G401.6 (cell line): Measurements from ENCODE around the gene CD151.

Experiments
- FAIRE-seq: peaks from 2 replicates; lab custom pipeline; 2012; peaks lifted over from hg19 to GRCh38; lab: Jason Lieb, UNC

Gene CD151

DNA sequence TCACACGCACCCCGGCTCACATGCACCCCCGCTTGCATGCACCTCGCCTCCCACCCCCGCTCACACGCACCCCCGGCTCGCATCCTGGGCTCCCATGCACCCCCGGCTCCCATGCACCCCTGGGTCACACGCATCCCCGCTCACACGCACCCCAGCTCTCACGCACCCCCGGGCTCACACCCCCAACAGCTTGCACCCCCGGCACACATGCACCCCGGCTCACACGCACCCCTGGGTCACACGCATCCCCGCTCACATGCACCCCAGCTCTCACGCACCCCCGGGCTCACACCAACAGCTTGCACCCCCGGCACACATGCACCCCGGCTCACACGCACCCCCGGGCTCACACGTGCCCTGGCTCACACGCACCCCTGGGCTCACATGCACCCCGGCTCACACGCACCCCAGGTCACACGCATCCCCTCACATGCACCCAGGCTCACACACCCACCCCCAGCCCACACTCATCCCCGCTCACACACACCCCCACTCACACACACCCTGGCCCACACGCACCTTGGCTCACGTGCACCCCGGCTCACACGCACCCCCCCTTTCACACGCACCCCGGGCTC lies 26.1 kb downstream of the CD151 start:
- no peak for FAIRE-seq

DNA sequence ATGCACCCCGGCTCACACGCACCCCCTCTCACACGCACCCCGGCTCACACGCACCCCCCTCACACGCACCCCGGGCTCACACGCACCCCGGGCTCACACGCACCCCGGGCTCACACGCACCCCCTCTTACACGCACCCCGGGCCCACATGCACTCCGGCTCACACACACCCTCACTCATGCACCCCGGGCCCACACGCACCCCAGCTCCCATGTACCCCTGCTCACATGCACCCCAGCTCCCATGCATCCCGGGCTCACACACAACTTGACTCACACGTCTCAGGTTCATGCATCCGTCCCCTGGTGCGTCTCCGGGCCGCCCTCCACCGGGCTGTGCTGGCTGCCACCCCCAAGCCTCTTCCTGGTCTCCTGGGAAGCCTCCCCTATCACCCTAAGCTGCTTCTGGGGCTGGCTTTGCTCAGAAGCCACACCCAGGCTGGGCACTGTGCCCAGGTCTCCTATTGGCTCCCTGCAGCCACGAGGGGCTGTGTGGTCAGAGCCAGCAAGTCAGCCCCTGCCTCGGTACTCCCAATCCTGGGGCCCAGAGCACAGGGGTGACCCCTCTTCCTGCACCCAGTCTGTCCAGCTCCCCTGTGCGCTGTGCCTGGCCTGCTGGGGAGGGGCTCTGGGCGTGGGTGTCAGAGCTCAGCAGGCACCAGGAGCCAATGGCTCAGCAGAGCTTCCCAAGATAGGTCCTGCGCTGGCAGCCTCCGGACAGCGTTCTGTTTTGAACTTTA lies 26.8 kb downstream of the CD151 start:
- peak; percentile 81 for FAIRE-seq

DNA sequence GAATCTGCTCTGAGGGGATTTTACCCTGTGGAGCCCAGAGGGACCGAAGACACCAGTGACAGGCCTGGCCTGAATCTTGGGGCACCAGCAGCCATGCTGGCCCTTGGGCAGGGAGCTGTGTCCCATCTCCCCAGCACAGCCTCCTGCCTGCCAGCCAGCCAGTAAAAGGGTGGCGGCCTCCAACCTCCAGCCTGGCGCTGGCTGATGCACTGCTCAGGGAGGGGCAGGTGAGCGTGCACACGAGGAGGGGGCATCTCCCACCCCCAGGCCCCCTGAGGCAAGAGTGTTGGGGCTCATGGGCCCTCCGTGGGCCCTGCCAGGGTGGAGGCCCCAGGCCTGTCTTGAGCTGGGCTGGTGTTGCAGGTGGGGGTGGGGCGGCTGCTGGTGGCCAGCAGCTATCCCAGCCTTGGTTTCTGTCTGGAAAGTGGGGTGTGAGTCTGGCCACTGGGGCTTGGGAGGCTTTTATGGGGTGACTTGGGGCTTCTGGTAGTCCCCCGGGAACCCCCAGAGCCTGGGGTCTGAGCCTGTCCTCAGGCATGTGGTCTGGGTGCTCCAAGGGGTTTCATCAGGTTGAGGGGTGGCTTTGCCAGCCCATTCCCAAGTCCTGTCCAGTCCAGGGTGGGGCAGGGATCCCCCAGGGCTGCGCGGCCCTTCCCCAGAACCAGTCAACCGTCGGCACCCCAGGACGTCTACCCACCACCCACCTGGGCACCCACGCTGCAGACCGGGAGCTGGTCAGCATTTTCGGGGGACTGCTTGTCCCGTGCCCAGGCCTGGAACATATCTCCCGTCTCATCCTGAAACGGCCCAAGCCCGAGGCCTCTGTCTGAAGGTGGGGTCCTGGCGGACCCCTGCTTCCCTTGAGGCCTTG lies 27.7 kb downstream of the CD151 start:
- FAIRE-seq, result no peak

DNA sequence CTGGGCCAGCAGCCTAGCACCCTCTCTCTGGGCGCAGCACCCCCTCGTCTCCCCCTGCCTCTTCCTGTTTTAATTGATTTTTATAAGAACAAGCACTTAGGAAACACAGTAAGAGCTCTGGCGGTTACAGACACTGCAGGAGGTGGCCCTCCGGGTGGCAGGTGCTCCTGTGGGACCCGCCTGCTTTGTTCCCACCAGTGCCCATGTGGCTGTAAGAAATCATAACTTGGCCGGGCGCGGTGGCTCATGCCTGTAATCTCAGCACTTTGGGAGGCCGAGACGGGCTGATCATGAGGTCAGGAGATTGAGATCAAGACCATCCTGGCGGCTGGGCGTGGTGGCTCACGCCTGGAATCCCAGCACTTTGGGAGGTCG lies 28.3 kb downstream of the CD151 start:
- FAIRE-seq, result no peak

DNA sequence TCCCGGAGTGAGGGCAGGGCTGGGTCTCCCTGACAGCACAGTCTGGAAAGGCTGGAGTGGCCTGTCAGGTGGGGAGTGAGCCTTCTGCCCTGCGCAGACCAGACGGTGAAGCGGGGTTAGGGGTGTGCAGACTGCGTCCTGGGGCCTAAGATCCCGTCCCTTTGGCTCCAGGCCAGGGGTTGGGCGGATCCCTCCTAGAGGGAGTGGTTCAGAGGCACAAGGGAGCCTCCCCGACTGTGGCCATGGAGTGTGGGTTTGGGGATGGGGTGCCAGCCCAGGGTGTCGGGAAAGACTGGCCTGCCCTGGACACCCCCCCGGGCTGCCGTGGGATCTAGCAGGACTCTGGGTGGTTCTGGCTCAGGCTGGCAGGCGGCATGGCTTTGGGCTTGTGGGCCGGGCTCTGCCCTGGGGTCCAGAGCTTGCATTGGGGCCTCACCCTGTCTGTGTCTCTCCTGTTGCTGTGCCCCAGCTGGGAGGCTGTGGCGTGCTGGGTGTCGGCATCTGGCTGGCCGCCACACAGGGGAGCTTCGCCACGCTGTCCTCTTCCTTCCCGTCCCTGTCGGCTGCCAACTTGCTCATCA lies 29.4 kb downstream of the CD151 start:
- peak; percentile 72 for FAIRE-seq

DNA sequence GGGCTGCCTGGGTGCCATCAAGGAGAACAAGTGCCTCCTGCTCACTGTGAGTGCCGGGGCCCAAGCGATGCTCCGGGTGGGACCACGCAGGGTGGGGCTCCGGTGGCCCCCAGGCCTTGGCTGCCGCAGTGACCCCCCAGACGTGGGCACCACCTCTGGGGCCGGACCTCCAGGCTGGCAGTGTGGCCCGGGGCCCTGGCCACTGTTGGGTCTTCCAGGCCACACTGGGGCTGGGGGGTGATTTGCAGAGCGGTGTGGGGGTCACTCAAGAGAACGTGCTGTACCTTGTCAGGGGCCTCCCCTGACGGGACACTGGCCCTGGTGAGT lies 29.9 kb downstream of the CD151 start:
- no peak for FAIRE-seq

DNA sequence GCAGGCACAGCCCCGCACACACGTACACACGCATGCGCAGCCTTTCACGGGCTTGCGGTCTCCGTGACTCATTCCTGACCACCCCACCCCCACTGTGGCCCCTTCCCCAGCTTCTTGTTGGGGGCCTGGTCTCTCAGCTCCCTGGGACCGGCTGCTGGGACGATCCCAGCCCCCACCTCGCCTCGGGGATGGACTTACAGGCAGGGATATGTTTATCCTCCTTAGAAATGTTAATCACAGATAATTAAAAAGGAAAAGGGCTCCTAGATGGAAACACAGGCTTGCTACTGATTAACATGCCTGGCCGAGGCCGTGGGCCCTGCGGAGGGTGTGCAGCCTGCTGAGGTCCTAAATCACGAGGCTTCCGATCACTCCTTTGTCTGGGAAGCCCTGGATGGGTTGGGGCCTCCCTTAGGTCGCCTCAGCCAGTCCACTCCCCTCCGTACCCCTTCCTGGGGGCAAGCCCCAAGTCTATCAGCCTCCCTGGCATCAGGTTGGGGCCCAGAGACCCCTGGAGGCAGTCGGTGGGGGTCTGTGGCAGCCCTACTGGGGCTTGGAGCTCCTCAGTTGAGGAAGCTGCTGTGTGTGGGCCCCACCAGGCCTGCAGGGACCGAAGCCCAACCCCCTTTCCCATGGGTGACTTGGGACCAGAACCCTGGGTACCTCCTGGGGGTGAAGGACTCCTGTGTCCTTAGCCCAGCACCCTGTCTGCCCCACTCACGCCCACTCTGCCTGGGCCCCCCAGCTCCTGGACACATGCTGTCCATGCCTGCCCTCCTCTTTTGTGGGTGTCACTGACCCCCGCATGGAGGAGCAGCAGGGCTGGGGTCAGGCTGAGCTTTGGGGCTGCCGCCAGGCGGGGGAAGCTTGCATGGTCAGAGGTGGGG lies 30.5 kb downstream of the CD151 start:
- FAIRE-seq, result peak; percentile 52

DNA sequence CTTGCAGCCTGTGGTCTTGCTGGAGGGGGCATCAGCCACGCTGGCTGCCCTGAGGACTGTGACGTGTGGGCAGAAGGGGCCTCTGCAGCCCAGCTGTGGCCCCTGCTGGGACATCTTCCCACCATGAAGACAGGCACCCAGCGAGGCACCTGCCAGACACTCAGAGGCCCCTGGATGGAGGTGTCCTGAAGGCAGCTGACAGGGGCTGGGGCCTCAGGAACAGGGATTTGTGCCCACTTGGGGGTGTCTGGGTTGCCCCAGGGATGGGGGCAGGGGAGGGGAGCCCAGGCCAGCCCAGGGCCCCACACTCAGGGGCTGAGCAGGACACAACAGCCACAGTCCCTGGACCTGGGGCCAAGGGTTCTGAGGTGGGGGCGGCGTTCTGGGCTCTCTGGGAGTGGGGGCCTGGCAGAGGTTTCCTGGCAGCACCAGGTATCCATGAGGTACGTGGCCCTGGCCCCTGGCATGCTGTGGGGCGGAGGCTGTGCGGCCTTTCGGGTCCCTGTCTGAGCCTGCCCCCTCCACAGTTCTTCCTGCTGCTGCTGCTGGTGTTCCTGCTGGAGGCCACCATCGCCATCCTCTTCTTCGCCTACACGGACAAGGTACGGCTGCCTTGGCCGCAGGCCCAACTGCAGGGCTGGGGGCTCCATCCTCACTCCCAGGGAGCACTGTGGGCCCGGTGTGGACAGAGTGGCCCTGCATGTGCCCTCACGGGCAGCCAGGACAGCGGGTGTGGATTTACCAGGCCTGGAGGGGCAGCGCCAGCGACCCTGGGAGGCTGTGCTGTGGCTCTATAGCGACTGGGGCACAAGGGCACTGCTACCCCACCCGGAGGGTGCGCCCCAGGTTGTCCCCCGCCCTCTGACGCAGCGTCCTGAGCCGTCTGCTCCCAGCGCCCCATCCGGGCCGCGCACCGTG lies 31.4 kb downstream of the CD151 start:
- FAIRE-seq, result no peak

DNA sequence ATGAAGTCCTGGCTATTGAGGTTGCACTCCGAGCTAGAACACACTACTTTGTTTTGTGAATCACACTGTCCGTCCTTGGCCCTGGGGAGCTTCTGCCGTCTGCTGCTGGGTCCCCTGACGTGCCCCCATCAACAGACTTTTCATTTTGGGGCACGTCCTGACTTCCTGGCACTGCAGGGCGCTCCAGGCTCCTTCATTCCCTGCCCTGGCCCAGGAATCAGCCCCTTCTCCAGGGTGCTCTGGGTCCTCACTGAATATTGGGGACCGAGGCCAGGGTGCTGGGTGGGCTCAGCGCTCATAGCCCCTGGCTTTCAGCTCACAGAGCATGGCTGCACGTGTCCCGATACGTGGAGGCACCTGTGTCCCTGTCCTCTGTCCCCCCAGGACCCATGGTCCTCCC lies 32.1 kb downstream of the CD151 start:
- no peak for FAIRE-seq

DNA sequence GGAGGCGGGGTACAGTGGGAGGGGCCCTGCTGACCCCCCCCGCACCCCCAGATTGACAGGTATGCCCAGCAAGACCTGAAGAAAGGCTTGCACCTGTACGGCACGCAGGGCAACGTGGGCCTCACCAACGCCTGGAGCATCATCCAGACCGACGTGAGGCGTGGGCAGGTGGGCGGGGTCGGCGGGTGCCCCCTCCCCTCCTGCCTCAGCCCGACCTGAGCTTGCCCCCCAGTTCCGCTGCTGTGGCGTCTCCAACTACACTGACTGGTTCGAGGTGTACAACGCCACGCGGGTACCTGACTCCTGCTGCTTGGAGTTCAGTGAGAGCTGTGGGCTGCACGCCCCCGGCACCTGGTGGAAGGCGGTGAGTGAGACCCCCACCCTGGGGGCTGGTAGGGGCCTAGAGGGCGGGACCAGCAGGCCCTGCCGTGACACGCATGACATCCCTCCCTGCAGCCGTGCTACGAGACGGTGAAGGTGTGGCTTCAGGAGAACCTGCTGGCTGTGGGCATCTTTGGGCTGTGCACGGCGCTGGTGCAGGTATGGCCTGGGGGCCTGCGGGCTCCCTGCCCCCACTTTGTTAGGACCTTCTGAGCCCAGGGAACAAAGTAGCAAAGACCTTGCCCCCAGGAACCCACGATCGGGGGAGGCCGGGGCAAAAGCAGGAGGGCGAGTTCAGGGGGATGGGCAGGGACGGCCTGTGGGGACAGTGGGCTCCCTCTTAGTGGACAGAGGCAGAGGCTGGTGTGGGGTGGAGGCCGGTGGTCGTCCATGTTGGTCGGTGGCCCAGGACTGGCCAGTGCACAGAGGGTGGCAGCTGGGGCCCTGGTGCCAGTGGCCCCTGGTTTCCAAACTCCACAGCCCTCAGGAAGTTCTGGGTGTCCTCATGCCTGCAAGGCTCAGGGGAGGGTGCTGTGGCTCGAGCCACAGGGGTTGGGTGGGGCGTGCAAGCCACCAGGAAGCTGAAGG lies 33.0 kb downstream of the CD151 start:
- FAIRE-seq, result no peak

DNA sequence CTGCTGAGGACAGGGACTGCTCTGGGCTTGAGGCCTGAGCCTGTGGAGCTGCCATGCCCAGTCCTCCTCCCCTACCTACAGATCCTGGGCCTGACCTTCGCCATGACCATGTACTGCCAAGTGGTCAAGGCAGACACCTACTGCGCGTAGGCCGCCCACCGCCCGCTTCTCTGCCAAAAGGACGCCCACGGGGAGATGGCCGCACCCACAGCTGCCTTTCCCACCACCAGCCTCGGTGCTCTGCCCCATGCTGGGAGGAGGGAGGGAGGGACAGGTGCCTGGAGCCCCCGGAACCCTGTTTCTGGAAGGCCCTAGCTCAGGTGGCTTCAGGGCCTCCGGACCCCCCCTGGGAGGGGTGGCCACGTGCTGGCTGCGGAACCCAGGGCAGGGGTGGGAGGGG lies 33.7 kb downstream of the CD151 start:
- no peak for FAIRE-seq

DNA sequence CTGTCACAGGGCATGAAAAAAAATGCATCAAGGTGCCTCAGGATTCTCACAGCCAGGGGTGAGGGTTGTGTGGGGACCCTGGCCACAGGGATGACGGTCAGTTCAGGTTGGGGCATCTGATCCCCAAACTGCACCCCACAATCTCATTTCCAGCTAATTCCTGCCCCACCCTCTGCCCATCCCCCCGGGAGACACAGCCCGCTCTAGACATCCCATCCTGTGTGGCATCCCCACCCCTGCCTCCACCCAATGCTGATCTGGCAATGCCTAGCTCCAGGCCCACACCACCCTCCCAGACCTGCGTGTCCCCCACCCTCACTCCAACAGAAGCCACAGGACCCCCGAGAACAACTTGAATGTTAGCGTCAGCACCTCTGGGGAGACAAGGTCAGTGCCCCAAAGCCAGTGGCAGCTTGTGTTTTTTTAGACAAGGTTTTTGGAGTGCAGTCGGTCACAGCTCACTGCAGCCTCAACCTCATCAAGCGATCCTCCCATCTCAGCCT lies 35.2 kb downstream of the CD151 start:
- no peak for FAIRE-seq

DNA sequence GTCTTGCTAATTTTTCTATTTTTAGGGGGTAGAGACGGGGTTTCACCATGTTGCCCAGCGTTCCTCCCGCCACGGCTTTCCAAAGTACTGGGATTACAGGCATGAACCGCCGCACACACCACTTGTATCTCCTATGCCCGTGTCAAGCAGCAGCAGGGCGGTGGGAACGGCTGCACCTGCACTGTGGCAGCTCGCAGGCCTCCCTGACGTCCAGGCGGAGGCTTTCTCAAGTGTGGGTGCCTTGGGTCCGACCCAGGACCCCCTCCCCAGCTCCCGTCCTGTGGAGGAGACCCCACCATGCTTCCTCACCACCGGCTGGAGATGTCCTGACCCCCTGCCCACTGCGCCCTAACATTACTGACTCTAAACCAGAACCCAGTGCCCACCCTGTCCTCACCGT lies 35.6 kb downstream of the CD151 start:
- FAIRE-seq, result no peak

DNA sequence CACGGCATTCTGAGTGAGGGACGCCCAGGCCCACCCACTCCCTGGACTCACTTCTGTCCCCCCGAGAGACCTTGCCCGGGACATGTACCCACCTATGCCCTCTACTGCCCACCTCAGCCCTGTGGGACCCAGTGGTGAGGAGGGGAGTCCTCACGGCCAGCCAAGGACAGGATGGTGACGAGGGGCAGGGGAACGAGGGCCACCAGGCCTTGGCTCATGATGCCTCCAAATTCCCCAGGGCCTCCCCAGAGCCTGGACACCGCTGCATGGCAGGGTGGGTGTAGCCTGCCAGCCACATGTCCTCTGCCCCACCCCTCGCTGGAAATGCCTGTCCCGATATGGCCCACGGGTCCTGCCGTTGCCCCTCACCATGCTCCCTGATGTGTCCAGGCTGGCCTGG lies 36.0 kb downstream of the CD151 start:
- FAIRE-seq, result no peak

DNA sequence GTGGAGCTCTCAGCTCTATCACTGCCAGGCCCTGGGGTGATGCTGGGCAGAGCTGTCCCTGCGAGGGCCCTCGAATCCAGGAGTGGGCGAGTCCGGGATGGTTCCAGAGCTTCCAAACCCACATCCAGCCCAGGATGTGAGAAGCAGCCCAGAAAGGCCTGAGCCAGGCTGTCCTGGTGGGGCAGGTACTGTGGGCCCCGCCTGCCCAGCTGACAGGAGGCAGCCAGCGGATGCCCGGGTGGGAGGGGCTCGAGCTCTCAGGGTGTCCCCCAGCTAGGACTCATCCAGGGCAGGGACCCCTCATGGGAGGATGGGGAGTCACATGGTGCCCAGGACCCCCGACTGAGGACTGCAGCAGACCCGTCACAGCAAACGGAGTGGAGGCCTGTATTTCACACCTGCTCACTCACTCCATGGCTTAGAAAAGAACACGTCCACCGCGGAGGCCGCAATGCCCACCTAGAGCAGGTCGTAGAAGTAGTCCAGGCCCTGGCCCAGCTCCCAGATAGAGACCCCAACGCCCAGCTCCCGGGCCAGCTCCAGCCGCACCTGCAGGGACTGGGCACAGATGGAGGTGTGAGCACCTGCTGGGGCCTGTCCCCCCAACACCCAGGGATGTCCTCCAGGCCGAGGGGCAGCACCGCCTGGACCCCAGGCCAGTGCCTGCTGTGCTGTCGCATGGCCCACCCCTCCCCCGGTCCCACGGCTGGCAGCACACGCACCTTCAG lies 36.8 kb downstream of the CD151 start:
- FAIRE-seq, result no peak

DNA sequence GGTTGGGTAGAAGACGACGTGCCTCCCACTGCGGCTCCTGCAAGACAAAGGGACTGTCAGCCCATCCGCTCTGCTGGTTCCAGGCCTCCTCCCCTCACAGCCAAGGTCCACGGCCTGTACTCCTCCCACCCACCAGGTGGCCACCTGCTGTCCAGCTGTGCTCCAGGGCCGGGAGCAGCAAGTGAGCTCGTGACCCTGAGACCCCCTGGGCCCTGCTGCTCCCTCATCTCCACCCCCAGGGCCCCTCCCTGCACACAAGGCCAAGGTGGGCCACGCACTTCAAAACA lies 37.3 kb downstream of the CD151 start:
- FAIRE-seq, result no peak

DNA sequence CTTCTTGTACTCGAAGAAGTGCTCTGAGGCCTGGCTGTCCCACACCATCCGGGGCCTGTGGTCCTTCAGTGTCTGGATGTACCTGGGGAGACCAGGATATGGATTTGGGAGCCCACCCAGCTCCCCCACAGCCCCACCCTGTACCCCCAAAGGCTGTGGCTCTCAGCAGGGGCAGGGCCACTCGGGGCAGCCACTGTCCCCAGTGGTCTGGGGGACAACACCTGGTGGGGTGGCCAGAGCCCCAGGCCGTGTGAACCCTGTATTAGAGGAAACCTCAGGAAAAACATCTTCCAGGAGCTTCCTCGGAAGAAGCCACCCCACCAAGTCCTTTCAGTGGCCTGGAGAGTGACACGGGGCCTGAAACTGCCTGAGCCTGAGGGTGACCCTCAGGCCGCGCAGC lies 37.7 kb downstream of the CD151 start:
- FAIRE-seq, result no peak

DNA sequence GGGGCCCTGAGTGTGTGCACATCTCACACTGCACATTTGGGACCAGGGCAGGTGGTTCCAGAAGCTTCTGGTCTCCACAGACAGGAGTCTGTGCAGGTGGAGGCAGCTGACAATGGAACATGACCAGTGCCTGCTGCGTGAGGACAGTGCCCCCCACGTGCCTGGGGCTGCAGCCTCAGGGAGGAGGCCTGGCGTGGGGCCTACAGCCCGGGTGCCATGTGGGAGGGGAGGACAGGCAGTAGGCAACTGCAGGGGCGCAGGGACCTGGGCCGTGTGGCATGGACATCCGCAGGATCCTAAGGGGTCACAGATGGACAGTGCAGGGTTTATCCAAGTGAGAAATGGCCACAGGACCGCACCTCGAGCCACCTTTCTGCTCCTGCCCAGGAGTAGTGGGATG lies 38.7 kb downstream of the CD151 start:
- no peak for FAIRE-seq

DNA sequence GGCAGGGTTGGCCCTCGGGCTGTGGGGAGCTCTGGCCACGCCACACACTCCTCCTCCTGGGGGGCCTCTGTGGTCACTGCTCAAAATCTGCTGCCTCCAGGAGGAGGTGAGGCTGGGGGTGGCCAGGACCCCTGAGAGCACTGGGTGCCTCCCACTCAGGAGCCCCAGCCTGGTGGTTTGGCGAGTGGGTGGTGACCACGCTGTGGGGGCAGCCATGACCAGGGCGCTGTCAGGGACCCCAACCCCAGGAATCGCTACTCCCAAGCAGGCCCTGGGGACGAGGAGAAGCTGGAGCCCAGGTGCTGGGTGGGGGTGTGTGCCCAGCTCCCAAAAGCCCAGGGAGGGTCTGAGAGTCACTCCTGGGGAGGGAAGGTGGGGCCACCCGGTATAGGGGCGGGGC lies 40.0 kb downstream of the CD151 start:
- no peak for FAIRE-seq
